GDM1 (cell line): ENCODE results near the gene NUDT21.

Experiments used
- DNase-seq: peaks from one replicate; lab custom pipeline; 2025; lab: John Stamatoyannopoulos, UW

The NUDT21 gene

DNA sequence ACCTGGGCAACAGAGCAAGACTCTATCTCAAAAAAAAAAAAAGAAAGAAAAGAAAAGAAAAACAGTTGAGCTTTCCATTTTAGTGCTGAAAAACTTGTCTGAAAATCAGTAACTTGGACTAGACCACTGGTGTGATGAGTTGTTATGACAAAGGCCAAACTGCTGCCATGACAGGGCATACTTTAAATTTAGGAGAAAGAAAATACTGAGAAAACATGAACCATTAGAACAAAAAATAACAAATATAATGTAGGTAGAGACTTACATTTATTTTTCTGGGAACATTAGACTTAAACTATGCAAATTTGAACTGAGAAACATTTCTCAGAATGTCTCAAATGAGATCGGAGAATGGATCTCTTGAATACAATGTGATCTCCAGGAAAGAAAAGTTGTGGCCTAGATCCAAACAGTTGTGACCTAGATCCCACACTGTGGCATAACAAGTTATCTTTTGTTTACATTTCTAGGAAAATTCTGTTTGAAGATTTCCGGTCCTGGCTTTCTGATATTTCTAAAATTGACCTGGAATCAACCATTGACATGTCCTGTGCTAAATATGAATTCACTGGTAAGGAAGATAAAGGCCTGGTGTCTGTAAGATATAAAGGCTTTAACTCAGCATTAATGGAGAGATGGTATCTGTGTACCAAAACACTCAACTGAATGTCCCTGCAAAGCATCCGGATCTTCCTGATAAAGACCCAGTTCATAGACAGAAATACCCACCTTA, 11.1 kb upstream of the NUDT21 start:
- no peak for DNase-seq

DNA sequence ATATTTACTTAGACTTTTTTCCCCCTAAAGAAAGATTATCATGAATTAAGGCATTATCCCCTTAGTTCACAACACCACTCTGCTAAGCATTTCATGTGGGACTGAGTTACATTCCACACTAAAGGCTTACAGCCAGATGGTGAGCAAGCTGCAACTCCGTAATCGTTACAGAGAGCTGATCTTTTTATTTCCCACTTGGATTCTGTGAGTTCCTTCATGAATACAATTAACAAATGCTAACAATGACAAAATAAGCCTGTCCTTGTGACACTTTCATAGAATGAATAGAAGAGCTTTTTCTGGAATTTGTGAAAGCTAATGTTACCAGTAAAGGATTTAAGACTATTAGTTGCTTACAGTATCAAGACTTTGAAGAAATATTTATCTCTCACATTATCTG, 9.0 kb upstream of the NUDT21 start:
- no peak for DNase-seq

DNA sequence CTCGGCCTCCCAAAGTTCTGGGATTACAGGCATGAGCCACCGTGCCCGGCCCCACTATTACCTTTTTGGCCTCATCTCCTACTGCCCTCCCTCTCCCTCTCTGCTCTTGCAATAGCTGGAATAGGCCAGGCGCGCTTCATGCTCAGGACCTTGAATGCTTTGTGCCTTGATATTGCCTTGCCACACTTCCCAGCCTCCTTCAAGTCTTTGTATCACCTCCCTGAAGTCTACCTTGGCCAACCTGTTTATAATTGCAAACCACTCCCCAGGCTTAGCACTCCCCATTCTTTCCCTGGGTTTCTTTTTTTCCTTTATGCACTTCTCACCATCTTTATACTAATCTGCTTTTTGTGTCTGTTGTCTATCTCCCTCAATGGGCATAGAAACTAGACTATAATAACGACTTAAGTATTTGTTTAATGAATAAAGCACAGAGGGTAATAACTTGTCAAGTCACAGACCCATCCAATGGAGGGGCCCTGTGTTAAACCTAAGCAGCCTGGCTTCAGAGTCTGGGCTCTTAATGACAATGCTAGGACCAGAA, 6.9 kb upstream of the NUDT21 start:
- DNase-seq: no peak

DNA sequence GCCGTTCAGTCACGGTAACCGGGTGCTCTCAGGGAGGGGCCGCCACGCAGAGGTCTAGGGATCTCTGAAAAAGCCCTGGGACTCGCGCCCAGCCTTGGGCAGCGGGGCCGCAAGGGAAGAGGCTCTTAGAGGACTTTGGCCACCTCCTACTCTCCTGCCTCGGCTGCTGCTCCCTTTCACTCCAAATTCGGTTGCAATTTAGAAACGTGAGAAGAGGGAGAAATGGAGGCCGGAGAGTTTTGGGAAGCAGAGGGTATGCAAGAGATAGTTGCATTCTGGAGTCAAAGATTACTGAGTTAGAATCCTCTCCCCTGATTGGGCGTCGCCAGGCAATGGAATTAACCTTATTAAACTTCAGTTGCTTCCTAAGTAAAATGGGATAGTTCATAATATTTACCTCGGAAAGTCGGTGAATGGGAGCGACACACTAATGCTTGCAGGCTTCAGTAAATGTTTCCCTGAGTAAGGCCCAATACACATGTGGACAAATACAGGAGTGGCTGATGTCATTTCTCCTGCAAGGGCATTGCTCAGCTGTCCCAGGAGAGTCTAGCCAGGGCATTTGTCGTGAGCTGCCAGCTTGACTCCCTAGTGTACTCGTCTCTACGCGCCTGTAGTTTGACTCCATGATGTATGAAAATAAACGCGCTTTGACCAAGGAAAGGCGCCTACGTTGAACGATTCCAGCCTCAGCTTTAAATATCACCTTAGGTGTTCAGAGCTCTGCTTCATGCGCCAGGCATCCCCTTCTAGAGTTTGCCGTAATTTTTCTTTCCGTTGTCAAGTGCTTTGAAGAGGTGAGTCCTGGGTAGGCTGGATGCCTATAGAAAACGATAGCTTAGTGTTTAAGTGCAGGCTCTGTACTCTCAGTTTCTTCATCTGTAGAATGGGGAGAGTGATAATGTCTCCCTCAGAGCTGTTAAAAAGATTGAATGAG, 889 bp upstream of the NUDT21 start:
- DNase-seq: no peak

DNA sequence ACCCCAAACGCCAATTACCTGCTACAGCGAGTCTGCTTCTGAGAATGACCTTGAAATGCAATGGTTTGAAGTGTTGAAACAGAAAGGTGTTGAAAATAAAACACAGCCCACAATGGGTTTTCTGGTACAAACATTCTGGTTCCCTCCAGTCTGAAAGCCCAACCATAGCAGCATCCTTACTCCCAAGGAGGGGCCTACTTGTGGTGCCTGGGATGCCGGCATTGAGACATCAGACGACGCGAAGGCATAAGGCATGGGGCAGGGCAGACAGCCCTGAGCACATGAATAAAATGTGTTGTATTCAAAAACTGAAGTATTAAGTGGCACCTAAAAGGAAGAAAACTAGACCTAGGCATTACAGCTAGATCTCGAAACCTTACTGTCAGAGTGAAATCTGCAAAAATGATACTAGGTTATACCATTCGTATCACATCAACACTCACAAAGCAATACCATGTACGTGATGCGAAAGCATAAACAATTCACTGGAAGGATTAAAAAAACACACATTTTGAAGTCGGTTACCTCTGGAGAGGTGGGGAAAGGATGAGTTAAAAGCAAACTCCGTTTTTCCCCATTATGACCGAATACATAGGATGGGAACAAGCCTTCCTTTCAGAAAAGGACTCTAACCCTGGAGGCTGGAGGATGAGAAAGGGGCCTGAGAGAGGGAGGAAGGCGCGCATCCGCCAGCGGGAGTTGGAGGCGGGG, 702 bp downstream of the NUDT21 start:
- no peak for DNase-seq

DNA sequence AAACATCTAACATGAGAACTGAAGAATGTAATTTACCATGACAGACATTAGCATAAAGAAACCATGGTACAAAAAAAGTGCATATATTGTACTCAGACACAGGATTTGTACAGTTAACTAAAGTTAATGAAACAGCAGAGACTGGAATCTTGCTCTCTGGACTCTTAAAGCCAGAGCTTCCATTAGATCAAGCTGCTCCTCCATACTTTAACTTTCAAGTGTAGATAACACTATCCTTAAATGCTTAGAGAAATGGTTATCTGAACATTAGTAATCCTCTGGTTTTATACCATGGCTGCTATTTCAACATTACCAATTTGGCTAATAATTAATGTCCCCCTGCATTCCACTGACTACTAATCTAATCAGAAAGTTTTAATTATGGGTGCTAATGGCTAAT, 3.1 kb downstream of the NUDT21 start:
- DNase-seq: no peak

DNA sequence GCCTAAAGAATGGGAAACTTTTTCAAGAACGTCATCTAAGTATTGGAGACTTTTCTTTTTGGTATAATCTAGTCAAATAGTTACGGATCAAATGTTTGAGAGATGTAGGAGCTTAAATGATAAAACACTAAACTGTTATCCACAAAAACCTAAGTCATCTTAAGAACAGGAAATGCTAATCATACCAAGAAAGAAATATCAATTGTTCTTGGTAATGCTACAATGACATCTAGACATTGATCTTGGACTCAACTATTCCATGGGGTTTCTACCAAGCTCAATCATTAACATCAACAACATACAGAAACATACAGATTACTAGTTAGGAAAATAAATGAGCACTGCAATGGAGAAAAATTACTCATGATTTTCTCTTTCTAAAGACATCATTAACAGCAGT, 3.8 kb downstream of the NUDT21 start:
- no peak for DNase-seq

DNA sequence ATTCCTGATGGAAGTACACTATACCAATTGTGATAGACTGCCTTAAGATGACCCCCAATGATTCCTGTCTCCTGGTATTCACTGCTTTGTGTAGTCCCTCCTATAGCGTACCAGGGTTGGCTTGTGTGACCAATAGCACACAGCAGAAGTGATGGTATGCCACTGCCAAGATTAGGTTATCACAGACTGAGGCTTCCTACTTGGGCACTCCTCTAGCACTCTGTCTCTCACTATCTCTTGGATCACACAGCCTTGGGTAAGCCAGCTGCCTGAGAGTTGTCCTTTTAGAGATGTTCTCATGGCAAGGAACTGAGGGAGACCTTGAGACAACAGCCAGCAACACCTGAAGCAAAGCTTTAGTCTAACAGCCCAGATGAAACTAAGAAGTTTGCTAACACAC, 13.1 kb downstream of the NUDT21 start:
- no peak for DNase-seq

DNA sequence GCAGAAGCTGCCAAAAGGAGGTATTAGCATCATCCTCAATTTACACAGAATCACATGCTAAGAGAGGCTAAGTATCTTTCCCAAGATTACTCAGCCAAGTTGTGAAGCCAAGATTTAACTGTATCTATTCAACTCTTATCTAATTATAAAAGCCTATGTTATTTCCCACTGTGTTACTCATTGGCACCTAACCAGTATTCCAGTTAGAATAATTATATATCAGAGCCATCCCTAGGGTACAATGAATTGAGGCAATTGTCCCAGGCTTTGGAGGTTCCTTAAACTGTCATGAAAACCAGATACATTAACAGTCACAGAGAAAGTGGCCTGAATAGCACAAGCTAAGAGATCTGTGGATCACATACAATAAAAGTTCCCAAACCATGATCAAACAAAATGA, 14.9 kb downstream of the NUDT21 start:
- no peak for DNase-seq

DNA sequence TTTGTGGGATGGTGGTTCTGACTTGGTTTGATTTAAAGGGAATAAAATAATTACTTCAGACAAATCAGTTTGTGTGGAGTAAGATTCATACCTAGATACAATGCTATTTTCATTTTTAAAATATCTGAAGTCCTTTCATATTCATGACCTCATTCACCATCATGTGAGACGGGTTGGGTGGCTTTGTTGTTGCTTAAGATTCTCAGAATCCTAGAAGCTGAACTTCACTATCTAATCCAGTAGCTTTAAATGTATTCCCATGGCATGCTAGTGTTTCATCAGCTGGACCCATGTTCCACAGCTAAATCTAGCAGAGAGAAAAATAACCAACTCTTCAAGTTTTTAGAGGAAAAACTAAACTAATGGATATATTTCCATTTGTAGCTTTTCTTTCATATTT, 23.0 kb downstream of the NUDT21 start:
- DNase-seq: no peak

DNA sequence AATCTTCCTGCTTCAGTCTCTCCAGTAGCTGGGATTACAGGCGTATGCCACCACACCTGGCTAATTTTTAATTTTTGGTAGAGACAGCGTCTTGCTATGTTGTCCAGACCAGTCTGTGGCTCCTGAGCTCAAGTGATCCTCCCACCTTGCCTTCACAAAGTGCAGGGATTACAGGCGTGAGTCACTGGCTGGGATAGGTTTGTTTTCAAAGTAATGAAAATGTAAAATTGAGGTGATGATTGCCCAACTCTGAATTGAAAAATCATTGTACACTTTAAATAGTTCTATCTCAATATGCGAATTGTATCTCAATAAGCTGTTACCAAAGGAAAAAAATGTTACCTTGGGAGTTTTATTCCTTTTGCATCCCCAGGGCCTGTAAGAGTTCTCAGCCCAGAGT, 24.5 kb downstream of the NUDT21 start:
- no peak for DNase-seq

DNA sequence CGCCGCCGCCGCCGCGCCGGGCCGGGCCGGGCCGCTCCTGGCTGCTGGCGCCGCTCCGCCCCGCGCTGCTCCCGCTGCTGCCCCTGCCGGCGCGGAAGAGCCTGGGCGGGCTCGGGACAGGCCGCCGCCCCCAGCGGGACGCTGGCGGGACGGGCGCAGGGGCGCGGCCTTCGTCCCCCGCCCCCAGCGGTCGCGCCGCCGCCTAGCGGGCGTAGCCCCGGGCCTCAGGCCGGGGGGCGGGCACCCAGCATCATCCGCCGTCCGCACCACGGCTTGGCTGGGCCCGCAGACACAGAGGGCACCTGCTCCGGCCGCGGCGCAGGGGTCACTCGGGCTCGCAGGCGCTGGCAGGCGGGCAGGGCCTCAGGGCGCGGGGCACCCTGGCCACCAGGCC, 25.7 kb downstream of the NUDT21 start, which contains the start of gene AMFR:
AMFR (minus strand) TSS at position 107 of the 394 bp plus-strand sequence. CDS start 218 bp downstream, outside the sequence.
- peak; percentile 49 for DNase-seq

DNA sequence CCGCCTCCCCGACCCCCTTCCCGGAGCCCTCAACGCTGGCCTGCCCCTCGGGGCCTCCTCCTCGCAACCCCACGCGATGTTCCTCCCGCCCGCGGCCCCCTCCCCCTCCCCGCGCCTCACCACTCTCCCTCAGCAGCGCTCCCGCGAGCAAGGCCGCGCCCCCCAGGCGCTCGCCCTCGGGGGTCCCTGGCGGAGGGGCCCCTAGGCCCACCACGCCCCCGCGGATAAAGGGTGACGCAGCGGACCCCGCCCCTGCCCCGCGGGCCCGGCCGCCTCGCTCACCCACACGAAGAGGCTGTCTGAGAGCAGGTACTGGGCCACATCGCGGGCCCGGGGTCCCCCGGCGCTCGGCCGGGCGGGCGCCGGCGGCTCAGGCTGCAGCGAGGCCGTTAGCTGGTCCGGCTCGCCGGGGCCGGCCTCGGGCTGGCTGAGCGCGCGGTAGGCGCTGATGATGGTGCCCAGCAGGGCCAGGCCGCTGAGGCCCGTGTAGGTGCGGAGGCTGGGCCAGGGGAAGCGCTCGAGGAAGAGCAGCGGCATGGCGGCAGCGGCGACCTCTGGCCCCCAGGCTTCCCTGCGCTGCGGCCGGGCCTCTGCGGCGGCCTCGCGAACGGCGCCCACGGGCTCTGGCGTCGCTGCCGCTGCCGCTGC, 26.2 kb downstream of the NUDT21 start:
- no peak for DNase-seq

DNA sequence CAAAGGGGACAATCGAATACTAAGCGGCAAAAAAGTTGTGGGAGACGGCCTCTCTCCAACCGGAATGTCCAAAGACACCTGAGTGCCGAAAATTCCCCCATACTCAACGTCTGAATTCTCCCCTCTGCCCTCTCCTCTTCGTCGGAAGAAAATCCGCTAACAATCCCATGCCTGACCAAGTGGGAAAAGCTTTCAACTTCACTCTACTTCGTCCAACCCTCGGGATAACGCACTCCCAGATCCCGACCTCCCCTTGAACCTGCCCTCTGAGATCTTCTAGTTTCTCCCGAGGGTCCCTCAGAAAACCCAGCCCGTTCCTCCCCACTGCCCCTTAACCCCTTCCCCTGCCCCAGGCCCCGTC, 26.7 kb downstream of the NUDT21 start:
- DNase-seq: no peak

DNA sequence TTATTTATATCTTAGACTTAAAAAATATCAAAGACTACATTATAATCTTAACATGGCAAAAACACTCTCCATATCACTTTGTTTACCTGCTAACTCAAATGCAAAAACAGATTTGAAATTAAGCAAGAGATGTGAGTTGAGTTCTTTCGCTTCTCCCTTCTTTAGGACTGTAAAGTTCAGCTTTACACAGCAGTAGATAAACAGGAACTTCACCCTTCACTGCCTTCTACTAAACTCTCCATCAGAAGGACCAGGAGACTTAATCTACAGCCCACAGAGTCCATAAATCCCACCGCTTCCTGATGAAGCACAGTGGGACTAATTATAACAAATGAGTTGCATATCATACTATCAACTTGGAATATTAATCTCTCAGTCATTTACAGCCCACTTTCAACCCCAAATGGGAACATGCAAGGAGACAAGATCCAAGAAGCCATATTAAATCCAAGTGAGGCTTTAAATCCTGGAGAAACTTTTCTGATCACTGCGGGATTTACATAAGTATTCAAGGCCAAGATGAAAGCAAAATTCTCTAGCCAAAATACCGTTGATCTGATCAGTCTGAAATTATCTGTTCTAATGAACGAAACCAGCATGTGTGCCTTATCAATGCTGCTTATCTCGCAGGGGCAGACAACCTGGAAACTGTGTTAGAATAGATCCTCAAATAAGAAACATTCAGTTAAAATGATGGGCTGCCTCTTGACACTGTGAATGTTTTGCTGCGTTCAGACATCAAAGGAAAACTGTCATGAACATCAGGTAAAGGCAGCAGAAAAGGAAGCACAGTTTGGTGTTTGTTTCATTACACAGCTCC, 27.3 kb downstream of the NUDT21 start:
- no peak for DNase-seq

DNA sequence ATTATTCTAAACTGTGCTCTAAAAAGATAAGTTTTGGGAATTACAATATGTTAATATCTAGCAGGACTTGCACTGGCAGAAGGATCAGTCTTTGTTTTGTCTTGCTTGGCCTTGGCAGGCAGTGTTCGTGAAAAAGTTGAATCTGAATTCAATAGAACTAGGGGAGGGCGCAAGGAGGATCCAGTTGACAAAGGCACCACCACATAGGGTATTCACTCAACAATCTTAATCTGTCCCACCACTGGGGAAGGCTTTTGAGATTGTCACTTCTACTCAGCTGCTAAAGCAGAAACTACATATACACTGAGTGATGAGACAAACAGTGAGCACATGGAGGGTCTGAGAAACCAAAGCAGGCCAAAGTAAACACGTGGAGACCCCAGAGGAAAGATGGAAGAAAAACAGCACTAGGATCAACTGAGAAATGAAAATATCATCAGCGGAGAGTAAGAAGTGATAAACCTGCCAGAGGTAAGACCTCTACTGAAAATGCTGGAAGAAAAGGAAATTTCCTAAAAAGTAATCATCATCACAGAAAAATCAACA, 28.2 kb downstream of the NUDT21 start:
- DNase-seq: no peak

DNA sequence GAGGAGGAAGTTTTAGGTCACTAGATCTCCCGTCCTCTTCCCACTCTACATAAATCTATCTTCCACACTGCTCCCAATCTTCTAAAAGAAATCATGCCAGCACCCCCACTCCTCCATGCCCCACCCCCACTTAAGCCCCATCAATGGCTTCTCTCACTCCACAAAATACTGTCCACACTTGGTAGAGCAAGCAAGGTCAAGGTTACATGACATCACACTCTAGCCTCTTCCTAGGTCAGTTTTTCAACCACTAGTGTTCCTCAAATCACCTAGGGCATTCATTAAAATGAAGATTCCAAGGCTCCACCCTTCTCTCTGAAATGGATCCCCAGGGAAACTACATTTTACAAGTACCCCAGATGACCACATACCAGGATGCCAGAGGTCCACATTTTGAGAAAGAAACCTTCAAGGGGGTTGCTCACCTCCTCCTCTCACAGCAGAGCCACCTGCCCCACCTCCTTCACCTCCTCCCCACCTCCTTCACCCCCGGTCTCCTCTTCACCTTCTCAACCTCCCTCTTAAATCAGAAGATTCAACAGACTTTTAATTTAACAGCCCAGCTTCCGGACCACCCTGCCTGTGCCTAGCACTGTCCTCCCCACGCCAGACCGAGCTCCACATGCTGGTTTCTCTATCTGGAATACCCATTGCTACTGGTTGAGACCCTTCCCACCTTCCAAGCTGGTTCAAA, 29.0 kb downstream of the NUDT21 start:
- no peak for DNase-seq

DNA sequence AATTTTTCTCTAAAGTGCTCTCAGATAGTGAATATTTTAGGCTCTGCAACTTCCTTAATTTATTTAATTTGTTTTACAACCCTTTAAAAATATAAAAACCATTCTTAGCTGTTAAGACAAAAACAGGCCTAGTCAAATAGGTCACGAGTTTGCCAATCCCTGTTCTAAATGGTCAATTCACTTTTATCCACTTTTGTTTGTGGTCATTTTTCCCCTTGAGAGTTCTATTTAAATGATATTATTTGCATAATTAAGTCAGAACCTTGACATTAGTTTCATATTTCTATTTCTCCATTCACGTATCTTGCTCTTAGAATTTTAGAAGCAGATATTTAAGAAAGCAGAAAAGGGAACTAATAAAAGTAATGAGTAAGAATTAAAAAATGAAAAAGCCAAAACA, 29.8 kb downstream of the NUDT21 start:
- DNase-seq: no peak

DNA sequence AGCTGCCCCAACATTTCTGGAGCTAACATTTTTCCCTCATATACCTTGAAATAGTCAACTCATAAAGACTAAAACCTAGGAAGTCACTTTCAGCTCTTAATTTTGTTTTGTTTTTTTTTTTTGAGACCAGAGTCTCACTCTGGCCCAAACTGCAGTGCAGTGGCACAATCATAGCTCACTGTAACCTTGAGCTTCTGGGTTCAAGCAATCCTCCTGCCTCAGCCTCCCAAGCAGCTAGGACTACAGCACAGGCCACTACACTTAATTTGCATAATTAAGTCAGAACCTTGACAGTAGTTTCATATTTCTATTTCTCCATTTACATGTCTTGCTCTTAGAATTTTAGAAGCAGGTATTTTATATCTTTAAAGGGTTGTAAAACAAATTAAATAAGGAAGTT, 30.5 kb downstream of the NUDT21 start:
- DNase-seq: no peak
